GM23338 (cell line): ENCODE data around the gene C12orf60.

Experiments used
- CREB1 ChIP-seq: fragments of 250-450 bp; sonication (Bioruptor Pico); IDR thresholded peaks from 2 replicates; pipeline ENCODE4 v1.5.0; 2020; ENCODE audit warnings: low read depth, mild to moderate bottlenecking, moderate library complexity
- EZH2 ChIP-seq: fragments of 200-600 bp; sonication (generic); IDR thresholded peaks from one replicate; pipeline ENCODE4 v1.8.0; 2017; ENCODE audit warnings: antibody characterized with exemption, mild to moderate bottlenecking, low read depth; ENCODE audit not compliant: unreplicated experiment
- EZH2phosphoT487 ChIP-seq: fragments of 200-600 bp; sonication (generic); IDR thresholded peaks from one replicate; pipeline ENCODE4 v1.8.1; 2018; ENCODE audit warnings: antibody characterized with exemption; ENCODE audit not compliant: unreplicated experiment
- JUNB ChIP-seq: IDR thresholded peaks from one replicate; pipeline ENCODE4 v1.6.1; 2016; ENCODE audit warnings: antibody characterized with exemption; ENCODE audit not compliant: unreplicated experiment
- NANOG ChIP-seq: IDR thresholded peaks from 2 replicates; pipeline ENCODE4 v1.6.1; 2016; ENCODE audit warnings: antibody characterized with exemption, borderline replicate concordance
- POLR2AphosphoS5 ChIP-seq: IDR thresholded peaks from 2 replicates; pipeline ENCODE4 v1.6.1; 2016; ENCODE audit warnings: antibody characterized with exemption, low read depth
- STAT1 ChIP-seq: IDR thresholded peaks from one replicate; pipeline ENCODE4 v1.6.1; 2016; ENCODE audit warnings: antibody characterized with exemption; ENCODE audit not compliant: unreplicated experiment
- ZNF114 ChIP-seq: fragments of 250-450 bp; sonication (Bioruptor Pico); IDR thresholded peaks from 2 replicates; pipeline ENCODE4 v1.5.0; 2020; ENCODE audit warnings: mild to moderate bottlenecking, moderate library complexity
- ZNF331 ChIP-seq: fragments of 250-450 bp; sonication (Bioruptor Pico); IDR thresholded peaks from 2 replicates; pipeline ENCODE4 v1.5.0; 2020; ENCODE audit warnings: low read depth, mild to moderate bottlenecking, moderate library complexity
- TF ChIP-seq, protein P1 (sequence below): IDR thresholded peaks from one replicate; pipeline ENCODE4 v1.6.1; 2018; ENCODE audit warnings: antibody characterized with exemption; ENCODE audit not compliant: unreplicated experiment
- TF ChIP-seq, protein P2 (sequence below), 2 experiments: fragments of 200-600 bp in 1 of 2; sonication (generic) in 1 of 2; conservative IDR thresholded peaks; 2 replicates each; pipeline versions ENCODE4 v1.5.1 to v1.6.1; 2016 to 2017; ENCODE audit warnings: antibody characterized with exemption in 2 of 2, low read depth in 2 of 2, mild to moderate bottlenecking in 2 of 2, moderate library complexity in 1 of 2
- TF ChIP-seq, protein P3 (sequence below): fragments of 250-450 bp; sonication (Bioruptor Pico); IDR thresholded peaks from 2 replicates; pipeline ENCODE4 v1.5.0; 2020; ENCODE audit warnings: mild to moderate bottlenecking, moderate library complexity
- TF ChIP-seq, protein P4 (sequence below): IDR thresholded peaks from 2 replicates; pipeline ENCODE4 v1.6.1; 2016; ENCODE audit warnings: antibody characterized with exemption

DNA sequence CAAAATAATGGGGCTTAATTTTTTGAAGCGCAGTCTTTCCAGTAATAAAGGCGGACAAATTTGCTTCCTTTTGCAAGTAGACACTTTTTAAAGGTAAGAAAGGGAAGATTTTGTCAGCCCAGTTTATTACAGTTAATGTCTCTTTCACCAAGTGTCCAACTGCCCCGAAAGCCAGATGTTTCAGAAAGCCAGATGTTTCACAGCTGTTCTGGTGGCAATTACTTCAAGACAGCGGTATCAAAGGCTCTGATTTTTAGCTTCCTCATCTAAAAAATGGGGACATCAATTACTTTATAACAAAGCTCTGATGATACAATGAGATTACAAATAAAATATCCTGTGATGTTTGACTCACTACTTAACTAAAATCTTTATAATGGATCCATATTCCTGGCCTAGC, 1.2 kb upstream of the C12orf60 start:
- TF ChIP-seq, protein P1, sequence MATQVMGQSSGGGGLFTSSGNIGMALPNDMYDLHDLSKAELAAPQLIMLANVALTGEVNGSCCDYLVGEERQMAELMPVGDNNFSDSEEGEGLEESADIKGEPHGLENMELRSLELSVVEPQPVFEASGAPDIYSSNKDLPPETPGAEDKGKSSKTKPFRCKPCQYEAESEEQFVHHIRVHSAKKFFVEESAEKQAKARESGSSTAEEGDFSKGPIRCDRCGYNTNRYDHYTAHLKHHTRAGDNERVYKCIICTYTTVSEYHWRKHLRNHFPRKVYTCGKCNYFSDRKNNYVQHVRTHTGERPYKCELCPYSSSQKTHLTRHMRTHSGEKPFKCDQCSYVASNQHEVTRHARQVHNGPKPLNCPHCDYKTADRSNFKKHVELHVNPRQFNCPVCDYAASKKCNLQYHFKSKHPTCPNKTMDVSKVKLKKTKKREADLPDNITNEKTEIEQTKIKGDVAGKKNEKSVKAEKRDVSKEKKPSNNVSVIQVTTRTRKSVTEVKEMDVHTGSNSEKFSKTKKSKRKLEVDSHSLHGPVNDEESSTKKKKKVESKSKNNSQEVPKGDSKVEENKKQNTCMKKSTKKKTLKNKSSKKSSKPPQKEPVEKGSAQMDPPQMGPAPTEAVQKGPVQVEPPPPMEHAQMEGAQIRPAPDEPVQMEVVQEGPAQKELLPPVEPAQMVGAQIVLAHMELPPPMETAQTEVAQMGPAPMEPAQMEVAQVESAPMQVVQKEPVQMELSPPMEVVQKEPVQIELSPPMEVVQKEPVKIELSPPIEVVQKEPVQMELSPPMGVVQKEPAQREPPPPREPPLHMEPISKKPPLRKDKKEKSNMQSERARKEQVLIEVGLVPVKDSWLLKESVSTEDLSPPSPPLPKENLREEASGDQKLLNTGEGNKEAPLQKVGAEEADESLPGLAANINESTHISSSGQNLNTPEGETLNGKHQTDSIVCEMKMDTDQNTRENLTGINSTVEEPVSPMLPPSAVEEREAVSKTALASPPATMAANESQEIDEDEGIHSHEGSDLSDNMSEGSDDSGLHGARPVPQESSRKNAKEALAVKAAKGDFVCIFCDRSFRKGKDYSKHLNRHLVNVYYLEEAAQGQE = no peak
- TF ChIP-seq POLR2AphosphoS5 (no peak), EZH2 (no peak), EZH2phosphoT487 (no peak), JUNB (no peak), CREB1 (CRISPR knock-in tag) (no peak), STAT1 (no peak), ZNF331 (no peak), ZNF114 (CRISPR knock-in tag) (no peak), NANOG (no peak)
- TF ChIP-seq, protein P2, sequence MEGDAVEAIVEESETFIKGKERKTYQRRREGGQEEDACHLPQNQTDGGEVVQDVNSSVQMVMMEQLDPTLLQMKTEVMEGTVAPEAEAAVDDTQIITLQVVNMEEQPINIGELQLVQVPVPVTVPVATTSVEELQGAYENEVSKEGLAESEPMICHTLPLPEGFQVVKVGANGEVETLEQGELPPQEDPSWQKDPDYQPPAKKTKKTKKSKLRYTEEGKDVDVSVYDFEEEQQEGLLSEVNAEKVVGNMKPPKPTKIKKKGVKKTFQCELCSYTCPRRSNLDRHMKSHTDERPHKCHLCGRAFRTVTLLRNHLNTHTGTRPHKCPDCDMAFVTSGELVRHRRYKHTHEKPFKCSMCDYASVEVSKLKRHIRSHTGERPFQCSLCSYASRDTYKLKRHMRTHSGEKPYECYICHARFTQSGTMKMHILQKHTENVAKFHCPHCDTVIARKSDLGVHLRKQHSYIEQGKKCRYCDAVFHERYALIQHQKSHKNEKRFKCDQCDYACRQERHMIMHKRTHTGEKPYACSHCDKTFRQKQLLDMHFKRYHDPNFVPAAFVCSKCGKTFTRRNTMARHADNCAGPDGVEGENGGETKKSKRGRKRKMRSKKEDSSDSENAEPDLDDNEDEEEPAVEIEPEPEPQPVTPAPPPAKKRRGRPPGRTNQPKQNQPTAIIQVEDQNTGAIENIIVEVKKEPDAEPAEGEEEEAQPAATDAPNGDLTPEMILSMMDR (conservative IDR thresholded peaks at IDR 0.05; ENCODE audit: low read depth in 2 of 2) = no peak
- TF ChIP-seq, protein P3, sequence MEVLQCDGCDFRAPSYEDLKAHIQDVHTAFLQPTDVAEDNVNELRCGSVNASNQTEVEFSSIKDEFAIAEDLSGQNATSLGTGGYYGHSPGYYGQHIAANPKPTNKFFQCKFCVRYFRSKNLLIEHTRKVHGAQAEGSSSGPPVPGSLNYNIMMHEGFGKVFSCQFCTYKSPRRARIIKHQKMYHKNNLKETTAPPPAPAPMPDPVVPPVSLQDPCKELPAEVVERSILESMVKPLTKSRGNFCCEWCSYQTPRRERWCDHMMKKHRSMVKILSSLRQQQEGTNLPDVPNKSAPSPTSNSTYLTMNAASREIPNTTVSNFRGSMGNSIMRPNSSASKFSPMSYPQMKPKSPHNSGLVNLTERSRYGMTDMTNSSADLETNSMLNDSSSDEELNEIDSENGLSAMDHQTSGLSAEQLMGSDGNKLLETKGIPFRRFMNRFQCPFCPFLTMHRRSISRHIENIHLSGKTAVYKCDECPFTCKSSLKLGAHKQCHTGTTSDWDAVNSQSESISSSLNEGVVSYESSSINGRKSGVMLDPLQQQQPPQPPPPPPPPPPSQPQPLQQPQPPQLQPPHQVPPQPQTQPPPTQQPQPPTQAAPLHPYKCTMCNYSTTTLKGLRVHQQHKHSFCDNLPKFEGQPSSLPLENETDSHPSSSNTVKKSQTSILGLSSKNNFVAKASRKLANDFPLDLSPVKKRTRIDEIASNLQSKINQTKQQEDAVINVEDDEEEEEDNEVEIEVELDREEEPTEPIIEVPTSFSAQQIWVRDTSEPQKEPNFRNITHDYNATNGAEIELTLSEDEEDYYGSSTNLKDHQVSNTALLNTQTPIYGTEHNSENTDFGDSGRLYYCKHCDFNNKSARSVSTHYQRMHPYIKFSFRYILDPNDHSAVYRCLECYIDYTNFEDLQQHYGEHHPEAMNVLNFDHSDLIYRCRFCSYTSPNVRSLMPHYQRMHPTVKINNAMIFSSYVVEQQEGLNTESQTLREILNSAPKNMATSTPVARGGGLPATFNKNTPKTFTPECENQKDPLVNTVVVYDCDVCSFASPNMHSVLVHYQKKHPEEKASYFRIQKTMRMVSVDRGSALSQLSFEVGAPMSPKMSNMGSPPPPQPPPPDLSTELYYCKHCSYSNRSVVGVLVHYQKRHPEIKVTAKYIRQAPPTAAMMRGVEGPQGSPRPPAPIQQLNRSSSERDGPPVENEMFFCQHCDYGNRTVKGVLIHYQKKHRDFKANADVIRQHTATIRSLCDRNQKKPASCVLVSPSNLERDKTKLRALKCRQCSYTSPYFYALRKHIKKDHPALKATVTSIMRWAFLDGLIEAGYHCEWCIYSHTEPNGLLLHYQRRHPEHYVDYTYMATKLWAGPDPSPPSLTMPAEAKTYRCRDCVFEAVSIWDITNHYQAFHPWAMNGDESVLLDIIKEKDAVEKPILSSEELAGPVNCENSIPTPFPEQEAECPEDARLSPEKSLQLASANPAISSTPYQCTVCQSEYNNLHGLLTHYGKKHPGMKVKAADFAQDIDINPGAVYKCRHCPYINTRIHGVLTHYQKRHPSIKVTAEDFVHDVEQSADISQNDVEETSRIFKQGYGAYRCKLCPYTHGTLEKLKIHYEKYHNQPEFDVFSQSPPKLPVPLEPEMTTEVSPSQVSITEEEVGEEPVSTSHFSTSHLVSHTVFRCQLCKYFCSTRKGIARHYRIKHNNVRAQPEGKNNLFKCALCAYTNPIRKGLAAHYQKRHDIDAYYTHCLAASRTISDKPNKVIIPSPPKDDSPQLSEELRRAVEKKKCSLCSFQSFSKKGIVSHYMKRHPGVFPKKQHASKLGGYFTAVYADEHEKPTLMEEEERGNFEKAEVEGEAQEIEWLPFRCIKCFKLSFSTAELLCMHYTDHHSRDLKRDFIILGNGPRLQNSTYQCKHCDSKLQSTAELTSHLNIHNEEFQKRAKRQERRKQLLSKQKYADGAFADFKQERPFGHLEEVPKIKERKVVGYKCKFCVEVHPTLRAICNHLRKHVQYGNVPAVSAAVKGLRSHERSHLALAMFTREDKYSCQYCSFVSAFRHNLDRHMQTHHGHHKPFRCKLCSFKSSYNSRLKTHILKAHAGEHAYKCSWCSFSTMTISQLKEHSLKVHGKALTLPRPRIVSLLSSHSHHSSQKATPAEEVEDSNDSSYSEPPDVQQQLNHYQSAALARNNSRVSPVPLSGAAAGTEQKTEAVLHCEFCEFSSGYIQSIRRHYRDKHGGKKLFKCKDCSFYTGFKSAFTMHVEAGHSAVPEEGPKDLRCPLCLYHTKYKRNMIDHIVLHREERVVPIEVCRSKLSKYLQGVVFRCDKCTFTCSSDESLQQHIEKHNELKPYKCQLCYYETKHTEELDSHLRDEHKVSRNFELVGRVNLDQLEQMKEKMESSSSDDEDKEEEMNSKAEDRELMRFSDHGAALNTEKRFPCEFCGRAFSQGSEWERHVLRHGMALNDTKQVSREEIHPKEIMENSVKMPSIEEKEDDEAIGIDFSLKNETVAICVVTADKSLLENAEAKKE (CRISPR knock-in tag) = no peak
- TF ChIP-seq, protein P4, sequence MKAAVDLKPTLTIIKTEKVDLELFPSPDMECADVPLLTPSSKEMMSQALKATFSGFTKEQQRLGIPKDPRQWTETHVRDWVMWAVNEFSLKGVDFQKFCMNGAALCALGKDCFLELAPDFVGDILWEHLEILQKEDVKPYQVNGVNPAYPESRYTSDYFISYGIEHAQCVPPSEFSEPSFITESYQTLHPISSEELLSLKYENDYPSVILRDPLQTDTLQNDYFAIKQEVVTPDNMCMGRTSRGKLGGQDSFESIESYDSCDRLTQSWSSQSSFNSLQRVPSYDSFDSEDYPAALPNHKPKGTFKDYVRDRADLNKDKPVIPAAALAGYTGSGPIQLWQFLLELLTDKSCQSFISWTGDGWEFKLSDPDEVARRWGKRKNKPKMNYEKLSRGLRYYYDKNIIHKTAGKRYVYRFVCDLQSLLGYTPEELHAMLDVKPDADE = no peak
